A673 (cell line): ENCODE data around the gene TSHR. TPM values are rescaled to one million over a fixed set of nuclear protein-coding genes. Genes with fewer than 3 reads are reported as not detected.
A peak's percentile ranks its signal among the peaks of the same experiment; 100 is the strongest.

Experiments used
- BruUV-seq: library from RNA; stranded (reverse); fragments of 400-500 nt; replicated peaks from 2 replicates; lab custom pipeline; 2021; lab: Mats Ljungman, UMichigan
- CTCF ChIA-PET: fragments of 300-600 bp; sonication (Branson Sonifier 250); formaldehyde crosslinking; loops from one replicate; lab custom pipeline; 2022; ENCODE audit warnings: antibody characterized with exemption; lab: Charles Lee
- POLR2A ChIA-PET: fragments of 300-600 bp; sonication (Branson Sonifier 250); formaldehyde crosslinking; loops from one replicate; lab custom pipeline; 2022; ENCODE audit warnings: antibody characterized with exemption; ENCODE audit not compliant: low non-redundant PET; lab: Charles Lee
- DNase-seq: peaks from one replicate; pipeline ENCODE4 v3.0.0-alpha.2; 2015; ENCODE audit warnings: low spot score
- H3K27ac ChIP-seq: fragments of 200-600 bp; sonication (generic); 2 replicates; pipeline ENCODE4 v1.5.1; 2016; ENCODE audit warnings: mixed run types, low read depth, mild to moderate bottlenecking, mixed read lengths, antibody characterized with exemption, low read length; ENCODE audit not compliant: poor library complexity, severe bottlenecking
- H3K27me3 ChIP-seq: fragments of 200-600 bp; sonication (generic); replicated peaks from 2 replicates; pipeline ENCODE4 v1.6.1; 2017; ENCODE audit warnings: mixed run types, low read depth, mild to moderate bottlenecking, mixed read lengths, antibody characterized with exemption, low read length; ENCODE audit not compliant: insufficient read depth, poor library complexity
- H3K36me3 ChIP-seq: fragments of 200-600 bp; sonication (generic); 2 replicates; pipeline ENCODE4 v1.6.1; 2016; ENCODE audit warnings: mixed run types, mild to moderate bottlenecking, mixed read lengths, antibody characterized with exemption, low read length; ENCODE audit not compliant: insufficient read depth, poor library complexity, severe bottlenecking
- H3K4me1 ChIP-seq: fragments of 200-600 bp; sonication (generic); 2 replicates; pipeline ENCODE4 v1.6.1; 2017; ENCODE audit warnings: mixed run types, mild to moderate bottlenecking, mixed read lengths, antibody characterized with exemption, low read length; ENCODE audit not compliant: insufficient read depth, poor library complexity, severe bottlenecking
- H3K4me3 ChIP-seq: fragments of 200-600 bp; sonication (generic); 2 replicates; pipeline ENCODE4 v1.5.1; 2016; ENCODE audit warnings: low read depth, mixed run types, mild to moderate bottlenecking, mixed read lengths, low read length; ENCODE audit not compliant: poor library complexity, severe bottlenecking
- H3K9me3 ChIP-seq: fragments of 200-600 bp; sonication (generic); 2 replicates; pipeline ENCODE4 v1.6.1; 2016; ENCODE audit warnings: mixed run types, low read depth, mild to moderate bottlenecking, mixed read lengths, antibody characterized with exemption, low read length; ENCODE audit not compliant: poor library complexity, severe bottlenecking
- EZH2 ChIP-seq: fragments of 200-600 bp; sonication (generic); IDR thresholded peaks from 2 replicates; pipeline ENCODE4 v1.6.1; 2017; ENCODE audit warnings: borderline replicate concordance, low read depth, mild to moderate bottlenecking, mixed read lengths, antibody characterized with exemption, low read length; ENCODE audit not compliant: poor library complexity, severe bottlenecking
- intact Hi-C: fragments of 100-400 bp; cut with micrococcal nuclease; formaldehyde crosslinking; loops from one replicate; pipeline ENCODE4 v1.10.0; 2022; ENCODE audit not compliant: unreplicated experiment
- total RNA-seq: library from RNA; stranded (reverse); gene quantifications from 2 replicates; pipeline ENCODE4 v1.2.3, GENCODE V29; 2021
- TF ChIP-seq, protein P1 (sequence below): fragments of 300-800, 200-600 bp; sonication (generic); conservative IDR thresholded peaks from 2 replicates; pipeline ENCODE4 v1.5.1; 2017; ENCODE audit warnings: low read depth, mild to moderate bottlenecking, antibody characterized with exemption, low read length, moderate library complexity, mixed read lengths

Gene TSHR
- total RNA-seq, 1 experiment from 2014 or later: not detected

DNA sequence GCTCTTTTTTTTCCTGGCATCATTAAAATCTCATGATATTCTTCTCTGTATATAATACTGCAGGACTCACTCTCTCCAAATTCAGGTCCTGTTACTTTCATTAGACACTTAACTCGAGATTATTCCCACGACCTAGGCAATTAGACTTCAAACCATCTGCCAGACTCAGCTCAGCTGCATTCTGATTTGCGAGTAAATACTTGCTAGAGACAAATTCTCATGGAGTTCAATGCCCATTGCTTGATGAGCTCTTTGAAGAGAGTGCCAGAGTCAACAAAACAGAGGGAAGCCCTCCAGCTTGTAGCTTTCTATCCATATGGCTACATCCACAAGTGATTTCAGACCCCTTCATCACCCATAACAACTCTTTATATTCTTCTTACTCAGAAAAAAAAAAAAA, 177.0 kb downstream of the TSHR start:
- POLR2A ChIA-PET: no interaction called here
- no peaks in the 10 kb centered on the region for H3K4me1 ChIP-seq
- H3K27ac ChIP-seq: no peak overlapping the region
- no peak for TF ChIP-seq EZH2
- TF ChIP-seq, protein P1, sequence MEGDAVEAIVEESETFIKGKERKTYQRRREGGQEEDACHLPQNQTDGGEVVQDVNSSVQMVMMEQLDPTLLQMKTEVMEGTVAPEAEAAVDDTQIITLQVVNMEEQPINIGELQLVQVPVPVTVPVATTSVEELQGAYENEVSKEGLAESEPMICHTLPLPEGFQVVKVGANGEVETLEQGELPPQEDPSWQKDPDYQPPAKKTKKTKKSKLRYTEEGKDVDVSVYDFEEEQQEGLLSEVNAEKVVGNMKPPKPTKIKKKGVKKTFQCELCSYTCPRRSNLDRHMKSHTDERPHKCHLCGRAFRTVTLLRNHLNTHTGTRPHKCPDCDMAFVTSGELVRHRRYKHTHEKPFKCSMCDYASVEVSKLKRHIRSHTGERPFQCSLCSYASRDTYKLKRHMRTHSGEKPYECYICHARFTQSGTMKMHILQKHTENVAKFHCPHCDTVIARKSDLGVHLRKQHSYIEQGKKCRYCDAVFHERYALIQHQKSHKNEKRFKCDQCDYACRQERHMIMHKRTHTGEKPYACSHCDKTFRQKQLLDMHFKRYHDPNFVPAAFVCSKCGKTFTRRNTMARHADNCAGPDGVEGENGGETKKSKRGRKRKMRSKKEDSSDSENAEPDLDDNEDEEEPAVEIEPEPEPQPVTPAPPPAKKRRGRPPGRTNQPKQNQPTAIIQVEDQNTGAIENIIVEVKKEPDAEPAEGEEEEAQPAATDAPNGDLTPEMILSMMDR: no peak
- H3K9me3 ChIP-seq: no peaks in the 10 kb centered on the region
- no peaks in the 10 kb centered on the region for H3K27me3 ChIP-seq
- no peak for DNase-seq
- CTCF ChIA-PET: no interaction called here
- no peak overlapping the region for H3K4me3 ChIP-seq
- H3K36me3 ChIP-seq: no peaks in the 10 kb centered on the region
- no TSS peak for BruUV-seq
- intact Hi-C loops: no loop called here

DNA sequence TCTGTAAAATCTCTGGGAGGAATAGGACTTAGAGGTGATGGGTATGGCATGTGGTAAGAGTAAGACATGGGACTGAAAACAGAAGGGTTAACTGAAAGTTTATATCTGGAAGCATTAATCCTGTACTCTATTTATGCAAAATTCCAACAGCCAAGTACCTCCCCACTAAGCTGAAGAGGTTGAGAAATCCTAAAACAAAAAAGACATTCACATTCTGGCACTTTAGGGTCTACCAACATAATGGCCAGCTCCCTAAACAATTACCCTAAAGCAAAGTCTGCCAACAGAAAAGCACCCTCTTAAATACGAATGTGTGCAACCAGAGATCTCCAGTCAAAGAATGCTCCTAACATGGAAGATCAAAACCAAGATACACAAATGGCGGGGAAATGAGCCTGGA, 178.0 kb downstream of the TSHR start:
- Histone ChIP-seq H3K27ac (no peak overlapping the region), H3K4me3 (no peak overlapping the region), H3K9me3 (no peaks in the 10 kb centered on the region), H3K27me3 (no peaks in the 10 kb centered on the region), H3K36me3 (no peaks in the 10 kb centered on the region), H3K4me1 (no peaks in the 10 kb centered on the region)
- no peak for TF ChIP-seq EZH2
- TF ChIP-seq, protein P1: no peak
- no TSS peak for BruUV-seq
- intact Hi-C loops: no loop called here
- ChIA-PET CTCF (no interaction called here), POLR2A (no interaction called here)
- no peak for DNase-seq

DNA sequence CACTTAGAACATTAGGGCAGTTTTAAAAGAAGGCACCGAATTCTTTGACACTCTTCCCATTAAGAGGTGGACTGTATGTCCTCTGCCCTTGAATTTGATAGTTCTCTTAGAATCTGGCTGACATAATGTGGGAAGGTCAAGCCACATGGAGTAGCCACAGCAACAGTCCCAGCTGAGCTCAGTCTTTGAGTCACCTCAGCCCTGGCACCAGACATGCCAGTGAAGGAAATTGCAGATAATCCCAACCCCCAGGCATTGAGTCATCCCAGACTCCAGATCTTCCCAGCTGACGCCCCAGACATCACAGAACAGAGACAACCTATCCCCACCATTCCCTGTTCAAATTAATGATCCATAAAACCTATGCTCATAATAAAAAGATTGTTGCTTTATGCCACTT, 181.9 kb downstream of the TSHR start:
- no TSS peak for BruUV-seq

More for the DNA sequence above, 181.9 kb downstream of the TSHR start:
- ChIA-PET POLR2A (no interaction called here), CTCF (no interaction called here)
- Histone ChIP-seq H3K27me3 (no peaks in the 10 kb centered on the region), H3K4me3 (no peak overlapping the region), H3K27ac (no peak overlapping the region), H3K36me3 (no peaks in the 10 kb centered on the region), H3K4me1 (no peaks in the 10 kb centered on the region), H3K9me3 (no peaks in the 10 kb centered on the region)
- intact Hi-C loops: no loop called here
- TF ChIP-seq, protein P1: no peak
- TF ChIP-seq EZH2: no peak
- DNase-seq: peak; percentile 7
